NCI-H187 (cell line): ENCODE measurements around the gene TBC1D21.

ENCODE experiments used
- DNase-seq, 2 experiments: peaks; one replicate each; lab custom pipeline; 2025; lab: John Stamatoyannopoulos, UW

TBC1D21 gene

DNA sequence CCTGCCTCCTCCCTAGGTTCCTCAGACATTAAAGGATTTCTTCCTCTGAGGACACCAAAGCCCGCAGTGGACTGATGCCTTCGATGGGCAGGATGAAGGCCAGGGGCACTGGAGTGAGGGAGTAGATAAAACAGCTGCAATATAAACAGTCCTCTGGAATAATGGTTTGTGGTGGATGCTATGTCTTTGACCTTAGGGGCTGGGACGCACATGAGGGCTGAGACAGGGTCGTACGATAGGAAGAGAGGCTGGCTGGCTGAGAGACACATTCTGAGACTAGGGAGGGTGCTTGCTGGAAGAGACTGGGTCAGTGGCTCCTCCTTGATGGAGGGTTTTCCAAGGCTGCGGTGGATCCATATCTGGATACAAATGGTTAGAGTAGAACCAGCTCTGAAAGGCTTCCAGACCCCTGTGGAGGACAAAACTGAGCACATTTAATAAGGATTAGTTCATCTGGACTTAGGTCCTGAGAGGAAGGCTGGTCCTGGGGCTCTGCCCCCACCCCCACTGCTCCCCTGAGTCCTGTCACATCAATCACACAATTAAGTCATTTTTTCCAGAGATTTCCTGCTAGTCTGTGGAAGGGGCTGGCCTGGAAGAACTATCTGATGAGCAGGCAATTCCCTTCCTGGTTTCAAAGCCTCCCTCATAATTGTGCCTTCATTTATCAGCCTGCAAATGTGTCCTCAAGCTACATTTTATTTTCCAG, 15.8 kb downstream of the TBC1D21 start:
- DNase-seq: no peak

DNA sequence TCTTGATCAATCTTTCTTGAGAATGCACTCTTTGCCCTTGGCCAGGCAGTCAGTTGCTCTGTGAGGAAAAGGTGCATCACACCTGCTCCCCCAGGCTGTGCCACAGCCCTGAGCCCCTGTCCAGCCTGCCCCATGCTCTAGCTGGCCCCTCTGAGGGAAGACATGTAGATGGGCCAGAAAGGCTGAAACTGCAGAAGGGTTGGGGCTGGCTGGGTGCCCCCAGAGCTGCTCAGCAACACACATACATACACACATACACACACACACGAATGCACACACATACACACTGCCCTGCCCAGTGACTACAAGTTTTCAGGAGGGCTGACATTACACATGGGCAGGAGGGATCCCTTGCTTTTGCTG, 16.4 kb downstream of the TBC1D21 start:
- no peak for DNase-seq

DNA sequence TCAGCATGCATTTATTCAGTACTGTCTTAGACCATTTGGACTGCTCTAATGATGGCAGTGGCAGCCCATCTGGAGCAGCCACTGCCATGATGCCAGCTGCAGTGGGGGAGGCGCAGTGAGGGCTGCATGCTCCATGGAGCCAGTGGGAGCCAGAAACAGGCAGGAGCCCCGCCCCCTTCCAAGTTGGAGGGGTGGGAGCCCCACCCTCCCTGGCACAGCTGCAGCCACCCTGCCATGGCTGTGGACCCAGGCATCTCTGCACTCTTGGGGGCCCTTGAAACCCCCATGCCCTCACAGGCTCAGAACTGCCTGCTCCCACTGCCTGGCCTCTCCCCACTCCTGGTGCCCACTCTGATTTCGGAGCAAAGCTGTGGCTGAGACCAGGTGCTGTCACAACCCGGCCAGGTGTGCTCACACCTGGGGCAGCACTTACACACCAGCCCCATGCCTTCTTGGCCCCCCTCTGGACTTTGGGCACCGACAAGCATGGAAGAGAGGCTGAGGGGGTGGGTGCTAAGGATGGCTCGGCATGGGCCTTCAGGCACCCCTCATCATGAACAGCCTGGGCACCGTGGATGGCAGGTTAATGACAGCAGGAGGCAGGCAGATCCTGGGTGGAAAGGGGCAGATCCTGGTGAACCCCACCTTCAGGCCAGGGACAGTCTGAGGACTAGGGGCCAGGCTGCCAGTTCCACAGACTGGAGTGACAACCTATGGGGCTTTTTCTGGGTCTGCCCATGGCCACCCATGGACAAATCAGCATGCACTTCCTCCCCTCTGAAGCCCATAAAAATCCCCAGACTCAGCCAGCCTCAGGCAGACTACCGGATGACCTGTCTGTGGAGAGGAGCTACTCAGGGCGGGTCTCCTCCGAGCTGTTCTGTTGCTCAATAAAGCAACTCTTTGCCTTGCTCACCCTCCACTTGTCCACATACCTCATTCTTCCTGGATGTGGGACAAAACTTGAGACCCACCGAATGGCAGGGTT, 18.3 kb downstream of the TBC1D21 start:
- DNase-seq: no peak

- no peak for DNase-seq
These were observed 19.3 kb downstream of the TBC1D21 start for GRCh38 chr15:73892446-73893226.

- no peak for DNase-seq
These were observed 20.9 kb downstream of the TBC1D21 start for GRCh38 chr15:73894133-73894814.

DNA sequence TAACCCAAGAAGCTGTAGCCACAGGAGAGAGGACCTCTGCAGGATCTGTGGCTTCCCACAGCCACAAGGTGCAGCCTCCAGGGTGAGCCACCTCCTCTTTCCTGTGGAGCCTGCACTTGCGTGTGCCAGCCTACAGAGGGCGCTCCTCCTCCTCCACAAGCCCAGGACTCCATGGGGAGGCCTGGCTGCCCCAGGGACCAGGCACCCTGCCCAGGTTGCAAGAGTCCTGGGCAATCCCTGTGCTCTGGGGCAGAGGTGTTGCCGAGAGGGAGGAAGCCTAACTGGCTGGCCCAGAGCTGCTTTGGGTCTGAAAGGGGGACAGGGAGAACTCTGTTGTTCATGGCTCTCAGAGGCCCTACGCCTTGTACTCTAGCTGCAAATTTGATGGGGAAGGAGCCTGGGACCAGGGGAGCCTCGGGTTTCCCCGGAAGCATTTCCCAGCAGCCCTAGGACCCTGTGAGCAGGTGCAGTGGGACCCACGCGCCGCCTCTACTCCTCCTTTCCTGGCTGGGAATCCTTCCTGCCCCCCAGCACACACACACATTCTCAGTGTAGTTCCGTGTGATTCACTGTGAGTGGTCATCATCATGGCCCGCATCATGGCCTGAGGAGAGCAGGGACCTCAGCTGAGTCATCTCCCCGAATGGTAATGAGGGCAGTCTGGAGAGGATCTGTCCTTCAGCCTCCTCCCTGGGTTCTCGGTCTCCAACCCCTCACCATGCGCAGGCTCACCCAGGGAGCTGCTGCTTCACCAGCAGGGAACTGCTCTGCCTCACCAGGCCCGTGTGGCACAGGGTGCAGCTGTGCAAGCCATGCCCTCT, 24.3 kb downstream of the TBC1D21 start:
- DNase-seq: no peak

DNA sequence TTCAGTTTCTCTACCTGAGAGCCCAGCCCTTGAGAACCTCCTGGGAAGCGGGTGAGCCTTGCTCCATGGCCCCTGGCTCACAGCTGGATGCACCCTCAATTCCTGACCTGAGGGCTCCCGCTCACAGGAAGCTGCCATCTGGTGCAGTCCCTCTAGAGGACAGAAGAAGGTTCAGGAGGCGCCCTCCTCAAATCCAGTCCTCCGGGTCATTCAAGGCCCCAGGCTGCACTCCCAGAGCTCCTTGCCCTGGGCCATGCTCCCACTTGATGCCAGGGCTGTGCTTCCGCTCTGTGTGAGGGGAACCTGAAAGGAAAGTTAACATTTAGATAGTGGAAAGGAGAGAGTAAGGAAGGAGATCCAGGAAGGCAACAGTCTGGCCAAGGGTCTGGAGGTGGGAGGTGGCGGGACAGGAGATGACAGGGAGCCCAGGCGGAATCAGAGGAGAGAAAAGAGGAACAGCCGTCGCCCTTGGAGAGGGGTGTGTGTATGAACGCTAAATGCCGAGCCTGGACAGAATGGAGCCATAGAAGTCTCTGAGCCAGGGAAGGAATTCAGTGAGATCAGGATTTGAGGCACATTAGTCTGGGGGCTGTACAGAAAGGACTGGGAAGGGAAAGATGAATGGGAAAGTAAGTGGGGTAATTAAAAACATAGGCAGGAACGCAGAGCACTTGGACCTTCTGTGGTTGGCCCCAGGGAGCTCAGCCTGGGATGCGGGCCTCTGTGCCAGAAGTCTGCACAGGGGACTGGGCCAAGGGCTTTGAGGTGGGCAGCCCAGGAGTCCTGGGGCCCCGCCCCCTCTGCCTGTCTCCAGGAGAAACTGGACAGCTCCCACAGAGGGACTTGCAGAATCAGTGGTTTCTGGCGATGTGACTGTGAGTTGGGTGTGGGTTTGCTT, 26.1 kb downstream of the TBC1D21 start:
- DNase-seq: no peak

- DNase-seq: no peak
These were observed 26.8 kb downstream of the TBC1D21 start for GRCh38 chr15:73900095-73900712.

- DNase-seq: no peak
These were observed 27.9 kb downstream of the TBC1D21 start for GRCh38 chr15:73901126-73901810.

GRCh38 chr15:73902121-73903020, 29.0 kb downstream of the TBC1D21 start:
- no peak for DNase-seq

GRCh38 chr15:73904026-73904815, 30.9 kb downstream of the TBC1D21 start:
- no peak for DNase-seq

DNA sequence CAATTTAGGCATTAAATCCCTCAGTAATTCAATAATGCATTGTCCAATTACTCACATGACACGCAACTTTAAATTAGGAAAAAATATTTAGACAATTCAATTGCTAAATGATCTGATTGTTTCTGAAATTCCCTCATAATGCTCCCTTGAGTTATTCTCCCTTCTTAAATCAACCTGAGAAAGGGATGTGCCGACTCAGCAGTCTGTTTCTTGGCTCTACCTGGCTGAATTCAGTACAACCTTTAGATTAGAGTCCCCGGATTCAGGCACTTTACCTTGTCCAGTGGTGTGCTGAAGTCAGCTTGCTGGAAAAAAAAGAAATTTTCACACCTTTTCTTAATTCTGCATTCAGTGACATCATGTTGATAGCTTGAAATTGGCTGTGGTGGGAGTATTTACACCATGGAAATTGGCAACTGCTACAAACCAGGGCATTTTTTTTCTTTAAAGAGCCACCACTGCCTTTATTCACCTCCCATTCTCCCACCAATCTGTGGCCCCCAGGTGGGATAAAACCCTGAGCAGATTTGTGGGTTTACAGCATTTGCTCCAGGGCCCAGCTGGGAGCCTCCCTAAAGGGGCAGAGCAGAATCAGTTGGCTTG, 32.0 kb downstream of the TBC1D21 start:
- no peak for DNase-seq

DNA sequence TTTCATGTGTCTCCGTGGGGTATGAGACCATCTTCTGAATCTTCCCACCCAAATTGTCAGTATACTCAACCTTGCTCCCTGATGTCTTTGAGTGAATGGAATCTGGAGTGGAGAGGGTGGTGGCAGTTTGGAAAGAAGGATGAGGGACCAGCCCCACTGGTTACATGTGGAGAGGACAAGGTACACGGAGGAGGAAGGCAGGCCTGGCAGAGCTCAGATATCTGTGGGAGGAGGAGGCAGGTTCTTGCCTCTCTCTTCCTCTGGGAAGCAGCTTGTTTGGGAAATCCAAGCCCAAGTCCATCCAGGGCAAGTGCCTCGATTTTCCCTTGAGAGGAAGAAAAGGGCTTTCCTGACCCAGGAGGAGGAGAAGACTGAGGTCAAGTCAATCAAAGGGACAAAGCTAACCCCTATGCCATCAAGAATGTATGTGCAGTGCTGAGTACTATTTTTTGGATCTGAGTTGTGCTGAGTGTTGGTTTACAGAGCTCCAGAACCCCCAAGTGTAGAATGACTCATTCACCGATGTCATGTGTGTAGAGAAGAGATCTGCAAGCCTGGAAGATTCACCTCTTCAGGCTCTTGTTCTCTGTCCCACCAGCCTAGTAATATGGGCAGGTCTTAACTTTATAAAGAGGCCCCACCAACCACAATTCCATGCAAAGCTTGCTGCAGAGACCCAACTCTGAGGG, 33.1 kb downstream of the TBC1D21 start:
- DNase-seq: no peak

DNA sequence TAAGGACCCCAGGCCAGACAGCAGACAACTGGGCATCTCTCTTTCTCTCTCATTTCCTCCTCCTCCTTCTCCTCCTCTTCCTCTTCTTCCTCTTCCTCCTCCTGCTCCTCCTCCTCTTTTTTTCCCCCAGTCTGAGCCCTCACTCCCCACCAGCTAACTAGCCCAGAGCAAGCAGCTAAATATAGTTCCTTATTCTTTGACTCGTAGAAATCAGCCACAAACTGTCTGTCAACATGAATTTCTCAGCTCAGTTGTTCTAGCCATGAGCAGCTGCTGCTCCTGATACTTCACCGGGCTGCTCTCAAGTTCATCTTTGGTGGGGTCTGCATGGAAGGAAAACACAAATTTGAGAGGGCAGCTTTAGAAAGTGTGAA, 33.7 kb downstream of the TBC1D21 start:
- DNase-seq: no peak

DNA sequence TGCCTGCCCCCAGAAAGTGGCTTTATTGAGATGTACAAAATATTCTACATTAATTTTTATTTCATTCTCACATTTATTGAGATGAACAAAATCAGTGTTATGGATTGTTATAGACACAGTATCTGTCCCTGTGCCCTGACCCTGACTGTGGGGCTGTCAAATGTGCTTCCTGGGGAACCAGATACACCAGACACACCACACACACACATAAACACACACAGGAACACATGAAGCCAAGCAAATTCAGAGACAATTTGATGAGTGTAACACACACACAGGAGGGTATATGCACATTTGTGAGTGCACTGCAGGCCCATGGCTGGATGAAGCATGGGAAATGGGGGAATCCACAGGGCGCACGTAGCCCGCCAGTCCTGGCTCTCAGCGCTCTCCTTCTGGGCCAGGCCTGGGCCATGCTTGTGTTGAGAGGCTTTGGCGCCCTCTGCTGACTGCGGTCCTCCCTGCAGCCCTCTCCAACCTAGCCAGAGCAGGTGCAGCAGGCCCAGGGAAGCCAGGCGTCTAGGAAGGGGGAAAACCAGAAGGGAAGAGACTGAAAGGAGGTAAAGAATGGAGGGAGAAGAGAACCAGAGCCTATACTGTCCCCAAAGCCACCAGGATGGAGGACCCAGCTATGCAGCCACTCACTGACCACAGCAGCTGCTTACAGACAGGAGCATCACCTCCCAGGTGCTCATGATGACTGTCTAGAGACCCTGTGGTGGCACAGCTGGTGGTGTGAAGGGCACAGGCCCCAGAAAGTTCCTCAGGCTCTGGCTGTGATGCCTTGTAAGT, 34.9 kb downstream of the TBC1D21 start:
- DNase-seq: peak; percentile 5 to 18
